Right atrium auricular region (tissue), 2 donors: ENCODE data around the gene KDM4B. TPM values are rescaled to one million over a fixed set of nuclear protein-coding genes. Genes with fewer than 3 reads are reported as not detected.
A peak's percentile ranks its signal among the peaks of the same experiment; 100 is the strongest.

Experiments used
- DNase-seq: peaks from one replicate; pipeline ENCODE4 v3.0.0-alpha.2; 2019; ENCODE audit warnings: low spot score
- H3K27ac ChIP-seq, 2 donors: fragments of 200-600 bp; sonication (generic); 1 replicate in 1 of 2; 2 replicates in 1 of 2; pipeline ENCODE4 v1.5.1; 2016 to 2019
- H3K27me3 ChIP-seq, 2 donors: fragments of 200-600 bp; sonication (generic); one replicate each; pipeline versions ENCODE4 v1.5.1 to v1.6.0; 2017 to 2019
- H3K36me3 ChIP-seq: fragments of 200-600 bp; sonication (generic); one replicate; pipeline ENCODE4 v1.5.1; 2016
- H3K4me1 ChIP-seq, 2 donors: fragments of 200-600 bp; sonication (generic); one replicate each; pipeline versions ENCODE4 v1.5.1 to v1.6.0; 2017 to 2019
- H3K4me3 ChIP-seq, 2 donors: fragments of 200-600 bp; sonication (generic); 1 replicate in 1 of 2; 2 replicates in 1 of 2; pipeline ENCODE4 v1.5.1; 2017 to 2019; ENCODE audit warnings: mild to moderate bottlenecking in 1 of 2, moderate library complexity in 1 of 2
- H3K9me3 ChIP-seq, 2 donors: fragments of 200-600 bp; sonication (generic); one replicate each; pipeline ENCODE4 v1.5.1; 2019
- total RNA-seq, 2 donors: library from RNA; depleted of rRNA; stranded (reverse); fragments of >200 nt; gene quantifications; one replicate each; pipeline ENCODE4 v1.1.0, GENCODE V29; 2016
- TF ChIP-seq, protein P1 (sequence below), 2 donors: fragments of 200-600 bp; sonication (generic); IDR thresholded peaks; one replicate each; pipeline ENCODE4 v1.5.1; 2019; ENCODE audit warnings: antibody characterized with exemption in 2 of 2

KDM4B gene
- total RNA-seq, 2 donors from 2014 or later, result 17.6 to 26.0 TPM

DNA sequence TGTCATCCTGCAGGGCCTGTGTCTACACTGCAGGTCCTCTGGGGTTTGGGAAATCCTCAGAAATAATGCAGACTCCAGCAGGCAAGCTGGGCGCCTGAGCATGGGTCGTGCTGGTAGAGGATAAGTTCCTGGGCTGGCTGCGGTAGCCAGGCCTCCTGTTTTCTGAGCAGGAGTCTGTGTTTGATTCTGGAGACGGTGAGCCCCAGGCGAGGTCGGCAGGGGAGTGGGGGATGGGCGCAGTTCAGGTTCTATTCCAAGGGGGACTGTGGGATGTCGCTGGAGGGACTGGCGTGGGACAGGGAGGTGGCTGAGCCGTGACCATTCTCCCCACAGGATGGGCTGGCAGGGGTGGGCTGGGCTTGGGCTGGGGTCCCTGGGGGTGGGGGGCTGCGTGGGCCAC lies 154.7 kb downstream of the KDM4B start:
- no peak for DNase-seq
- H3K27ac ChIP-seq, result no peak overlapping the region
- TF ChIP-seq, protein P1, sequence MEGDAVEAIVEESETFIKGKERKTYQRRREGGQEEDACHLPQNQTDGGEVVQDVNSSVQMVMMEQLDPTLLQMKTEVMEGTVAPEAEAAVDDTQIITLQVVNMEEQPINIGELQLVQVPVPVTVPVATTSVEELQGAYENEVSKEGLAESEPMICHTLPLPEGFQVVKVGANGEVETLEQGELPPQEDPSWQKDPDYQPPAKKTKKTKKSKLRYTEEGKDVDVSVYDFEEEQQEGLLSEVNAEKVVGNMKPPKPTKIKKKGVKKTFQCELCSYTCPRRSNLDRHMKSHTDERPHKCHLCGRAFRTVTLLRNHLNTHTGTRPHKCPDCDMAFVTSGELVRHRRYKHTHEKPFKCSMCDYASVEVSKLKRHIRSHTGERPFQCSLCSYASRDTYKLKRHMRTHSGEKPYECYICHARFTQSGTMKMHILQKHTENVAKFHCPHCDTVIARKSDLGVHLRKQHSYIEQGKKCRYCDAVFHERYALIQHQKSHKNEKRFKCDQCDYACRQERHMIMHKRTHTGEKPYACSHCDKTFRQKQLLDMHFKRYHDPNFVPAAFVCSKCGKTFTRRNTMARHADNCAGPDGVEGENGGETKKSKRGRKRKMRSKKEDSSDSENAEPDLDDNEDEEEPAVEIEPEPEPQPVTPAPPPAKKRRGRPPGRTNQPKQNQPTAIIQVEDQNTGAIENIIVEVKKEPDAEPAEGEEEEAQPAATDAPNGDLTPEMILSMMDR (IDR thresholded peaks at IDR 0.05), result no peak
- no peak overlapping the region for H3K4me3 ChIP-seq
- peaks cover 15% of the 10 kb centered on the region for H3K36me3 ChIP-seq
- no peaks in the 10 kb centered on the region for H3K9me3 ChIP-seq
- H3K4me1 ChIP-seq, result peaks cover 5 to 34% of the 10 kb centered on the region in 2 donors
- H3K27me3 ChIP-seq, result no peaks in the 10 kb centered on the region

DNA sequence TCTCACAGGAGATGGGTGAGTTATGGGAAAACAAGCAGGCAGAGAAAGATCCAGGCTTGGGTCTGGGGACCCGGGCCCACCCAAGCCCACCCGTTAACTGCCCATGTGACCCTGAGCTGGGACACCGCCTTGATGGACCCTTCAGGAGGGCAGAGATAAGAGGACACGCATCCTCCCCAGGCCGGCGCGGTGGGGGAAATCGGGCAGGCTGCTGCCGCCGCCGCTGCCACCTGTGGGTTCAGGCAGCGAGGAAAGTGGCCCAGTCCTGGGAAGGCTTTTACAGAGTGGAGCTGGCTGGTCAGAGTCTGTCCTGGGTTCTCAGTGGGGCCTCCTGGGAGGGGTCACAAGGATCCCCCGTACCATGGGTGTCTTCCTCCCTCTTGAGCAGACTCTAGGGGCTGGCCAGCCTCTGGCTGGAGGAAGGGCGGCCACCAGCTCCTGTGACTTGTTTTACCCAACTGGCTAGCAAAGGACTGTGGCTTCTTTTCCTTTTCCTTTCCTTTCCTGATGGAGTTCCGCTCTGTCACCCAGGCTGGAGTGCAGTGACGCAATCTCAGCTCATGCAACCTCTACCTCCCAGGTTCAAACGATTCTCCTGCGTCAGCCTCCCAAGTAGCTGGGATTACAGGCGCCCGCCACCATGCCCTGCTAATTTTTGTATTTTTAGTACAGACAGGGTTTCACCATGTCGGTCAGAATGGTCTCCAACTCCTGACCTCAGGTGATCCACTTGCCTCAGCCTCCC lies 155.4 kb downstream of the KDM4B start:
- Histone ChIP-seq H3K4me1 (peaks cover 5 to 40% of the 10 kb centered on the region in 2 donors), H3K4me3 (no peak overlapping the region), H3K36me3 (peaks cover 15% of the 10 kb centered on the region)

DNA sequence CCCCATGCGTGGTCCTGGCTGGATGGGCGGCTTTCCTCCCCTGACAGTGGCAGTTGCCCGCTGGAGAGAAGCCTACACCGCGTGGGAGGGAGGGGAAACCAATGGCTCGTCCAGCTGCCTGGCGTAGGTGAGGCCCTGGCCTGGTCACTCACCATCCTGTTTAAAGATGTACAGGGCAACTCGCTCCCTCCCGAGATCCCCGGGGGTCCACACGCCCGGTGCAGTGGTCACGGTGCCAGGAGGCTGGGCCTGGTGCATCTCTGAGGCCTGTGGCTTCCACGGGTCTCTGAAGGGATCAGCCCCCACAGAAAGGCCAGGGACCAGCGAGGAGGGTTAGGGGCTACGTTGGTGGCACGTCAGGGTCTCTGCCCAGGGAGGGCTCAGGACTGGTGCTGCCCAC lies 156.5 kb downstream of the KDM4B start:
- Histone ChIP-seq H3K27me3 (no peaks in the 10 kb centered on the region), H3K27ac (no peak overlapping the region), H3K36me3 (peaks cover 12% of the 10 kb centered on the region), H3K9me3 (no peaks in the 10 kb centered on the region), H3K4me3 (no peak overlapping the region), H3K4me1 (peaks cover 5 to 45% of the 10 kb centered on the region in 2 donors)
- TF ChIP-seq, protein P1 (IDR thresholded peaks at IDR 0.05), result no peak
- no peak for DNase-seq

More for the DNA sequence above, 155.4 kb downstream of the KDM4B start:
- no peak overlapping the region for H3K27ac ChIP-seq
- H3K27me3 ChIP-seq, result no peaks in the 10 kb centered on the region
- H3K9me3 ChIP-seq, result no peaks in the 10 kb centered on the region
- TF ChIP-seq, protein P1 (IDR thresholded peaks at IDR 0.05), result no peak
- DNase-seq, result no peak

DNA sequence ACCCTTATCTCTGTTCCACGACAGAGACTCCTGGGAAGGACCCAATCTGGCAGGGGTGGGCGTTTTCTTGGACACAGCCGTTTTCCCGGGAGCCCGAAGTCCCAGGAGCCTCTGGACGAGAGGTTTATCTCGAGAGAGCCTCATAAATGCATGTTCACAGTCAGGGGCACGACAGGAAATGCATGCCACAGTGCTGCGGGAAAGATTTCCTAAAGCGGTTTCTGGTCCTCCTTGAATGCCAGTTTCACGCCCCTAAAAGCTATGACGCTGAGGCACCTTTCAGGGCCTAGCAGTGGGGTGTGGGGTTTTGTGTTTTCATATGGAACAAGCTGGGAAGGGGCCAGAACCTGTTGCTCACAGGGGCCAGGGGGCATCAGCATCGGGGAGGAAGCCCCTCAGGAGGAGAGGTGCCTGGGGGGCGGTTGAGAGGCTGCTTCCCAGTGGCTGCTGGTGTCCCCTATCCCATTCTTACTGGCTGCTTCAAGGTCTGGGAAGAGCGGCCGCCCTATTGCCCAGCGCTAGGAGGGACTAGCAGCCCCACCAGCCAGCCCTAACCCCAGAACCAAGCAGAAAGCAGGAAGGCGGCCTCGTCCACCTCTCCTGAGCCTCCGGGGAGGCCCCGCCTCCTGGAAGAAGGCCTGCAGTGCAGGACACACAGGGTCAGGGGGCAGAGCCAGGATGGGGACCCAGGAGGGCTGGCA lies 157.0 kb downstream of the KDM4B start:
- H3K4me1 ChIP-seq, result peaks cover 5 to 45% of the 10 kb centered on the region in 2 donors
- H3K36me3 ChIP-seq, result peaks cover 12% of the 10 kb centered on the region
- H3K27me3 ChIP-seq, result no peaks in the 10 kb centered on the region
- TF ChIP-seq, protein P1 (IDR thresholded peaks at IDR 0.05), result no peak
- H3K4me3 ChIP-seq, result no peak overlapping the region
- peak overlapping the region in 1 of 2 donors; percentile 78 for H3K27ac ChIP-seq
- DNase-seq, result no peak
- no peaks in the 10 kb centered on the region for H3K9me3 ChIP-seq

DNA sequence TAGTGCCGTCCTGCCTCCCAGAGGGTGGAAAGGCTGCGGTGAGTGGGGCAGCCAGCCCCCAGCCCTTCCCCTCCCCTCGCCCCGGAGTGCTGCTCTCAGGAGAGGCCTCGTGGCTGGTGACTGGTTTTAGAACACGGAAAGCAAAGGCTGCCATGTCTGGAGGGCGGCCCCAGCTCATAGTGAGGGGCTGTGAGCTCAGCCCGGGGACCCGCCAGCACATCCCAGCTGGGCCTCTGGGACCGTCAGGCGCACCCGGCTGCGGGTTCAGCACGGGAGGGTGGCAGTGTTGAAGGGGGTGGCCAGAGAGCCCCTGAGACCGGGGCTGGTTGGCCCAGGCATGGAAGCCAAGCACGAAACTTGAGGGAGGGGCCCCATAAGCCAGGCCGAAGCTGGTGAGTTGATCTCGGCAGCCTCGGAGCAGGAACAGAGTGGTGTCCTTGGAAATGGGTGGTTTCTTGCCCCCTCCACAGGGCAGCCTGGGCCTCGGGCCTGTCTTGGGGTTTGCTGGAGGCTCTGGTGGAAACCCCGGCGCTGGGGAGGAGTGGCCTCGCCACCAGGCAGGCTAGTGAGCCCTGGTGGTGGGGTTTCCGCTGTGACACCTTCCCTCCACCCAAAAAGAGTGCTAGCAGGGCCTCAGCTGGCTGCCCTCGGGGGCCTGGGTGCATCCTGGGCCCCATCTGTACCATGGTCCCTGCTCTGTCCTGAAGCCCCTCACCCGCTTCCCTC lies 157.7 kb downstream of the KDM4B start:
- Histone ChIP-seq H3K27me3 (no peaks in the 10 kb centered on the region), H3K36me3 (peaks cover 13% of the 10 kb centered on the region), H3K27ac (peak overlapping the region; percentile 71 to 78)

More for the DNA sequence above, 157.7 kb downstream of the KDM4B start:
- no peak for DNase-seq
- TF ChIP-seq, protein P1 (IDR thresholded peaks at IDR 0.05), result no peak
- no peaks in the 10 kb centered on the region for H3K9me3 ChIP-seq
- H3K4me1 ChIP-seq, result peaks cover 5 to 45% of the 10 kb centered on the region in 2 donors
- no peak overlapping the region for H3K4me3 ChIP-seq
